ENCODE measurements around the gene USP22.
"Not testable (repeated sequence)": the region's sequence is repeated elsewhere in the genome, so short reads cannot be mapped to it uniquely, and the experiment has no call there.

Gene USP22

DNA sequence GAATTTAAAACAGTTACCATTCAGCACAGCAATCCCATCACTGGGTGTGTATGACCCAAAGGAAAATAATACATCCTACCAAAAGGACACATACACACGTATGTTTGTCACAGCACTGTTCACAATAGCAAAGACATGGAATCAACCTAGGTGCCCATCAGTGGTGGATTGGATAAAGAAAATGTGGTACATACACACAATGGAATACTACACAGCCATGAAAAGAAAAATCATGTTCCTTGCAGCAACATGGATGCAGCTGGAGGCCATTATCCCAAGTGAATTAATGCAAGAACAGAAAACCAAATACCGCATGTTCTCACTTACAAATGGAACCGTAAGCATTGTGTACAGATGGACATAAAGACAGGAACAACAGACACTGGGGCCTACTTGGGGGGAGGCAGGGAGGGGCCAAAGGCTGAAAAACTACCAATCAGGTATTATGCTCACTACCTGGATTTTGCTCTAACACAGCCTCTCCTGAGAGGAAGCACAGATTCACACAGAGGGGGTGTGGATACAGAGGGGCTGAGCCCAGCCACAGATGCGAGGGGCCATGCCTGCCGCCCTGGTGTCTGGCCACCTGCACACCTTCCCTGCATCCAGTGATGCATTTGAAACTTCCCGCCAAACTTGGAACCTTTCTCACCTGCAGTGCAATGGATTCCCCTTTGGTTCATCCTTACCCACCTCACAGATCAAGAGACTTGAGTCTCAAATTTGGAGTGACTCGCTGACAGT, 55.9 kb downstream of the USP22 start:
- DNase-seq: no peak

DNA sequence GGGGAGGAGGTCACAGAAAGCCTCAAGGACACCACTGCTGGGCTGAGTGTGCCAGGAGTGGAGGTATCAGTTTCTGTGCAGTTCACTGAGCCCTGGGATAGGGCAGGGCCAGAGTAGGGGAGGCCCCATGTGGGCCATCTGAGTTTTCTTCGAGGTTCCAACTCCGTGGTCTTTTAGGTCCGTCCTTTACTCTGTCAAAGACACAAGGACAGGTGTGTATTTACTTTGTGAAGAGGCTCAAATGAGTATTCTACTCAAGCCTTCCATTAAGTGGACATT, 59.5 kb downstream of the USP22 start:
- no peak for DNase-seq

DNA sequence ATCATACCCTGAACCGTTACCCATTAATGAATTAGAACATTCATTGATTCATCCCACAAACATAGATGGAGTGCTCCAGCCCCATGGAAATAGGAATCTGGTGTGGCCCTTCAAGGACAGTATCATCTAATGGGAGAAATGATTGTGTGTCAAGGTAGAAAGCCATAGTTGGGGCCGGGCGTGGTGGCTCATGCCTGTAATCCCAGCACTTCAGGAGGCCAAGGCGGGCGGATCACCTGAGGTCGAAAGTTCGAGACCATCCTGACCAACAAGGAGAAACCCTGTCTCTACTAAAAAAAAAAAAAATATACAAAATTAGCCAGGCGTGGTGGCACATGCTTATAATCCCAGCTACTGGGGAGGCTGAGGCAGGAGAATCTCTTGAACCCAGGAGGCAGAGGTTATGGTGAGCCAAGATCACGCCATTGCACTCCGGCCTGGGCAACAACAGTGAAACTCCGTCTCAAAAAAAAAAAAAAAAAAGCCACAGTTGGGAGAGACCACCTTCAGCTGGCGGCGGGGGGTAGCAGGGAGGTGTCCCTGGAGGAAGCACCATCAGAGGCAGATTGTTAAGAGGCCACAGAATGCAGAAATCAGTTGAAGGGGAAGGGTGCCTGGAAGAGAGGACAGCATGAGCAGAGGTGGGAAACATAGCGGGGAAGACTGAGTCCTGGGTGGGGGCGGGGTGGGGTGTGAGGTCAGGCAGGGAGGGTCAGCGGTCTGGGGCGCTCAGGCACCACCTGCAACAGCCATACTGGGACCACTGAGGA, 60.0 kb downstream of the USP22 start:
- no peak for DNase-seq

DNA sequence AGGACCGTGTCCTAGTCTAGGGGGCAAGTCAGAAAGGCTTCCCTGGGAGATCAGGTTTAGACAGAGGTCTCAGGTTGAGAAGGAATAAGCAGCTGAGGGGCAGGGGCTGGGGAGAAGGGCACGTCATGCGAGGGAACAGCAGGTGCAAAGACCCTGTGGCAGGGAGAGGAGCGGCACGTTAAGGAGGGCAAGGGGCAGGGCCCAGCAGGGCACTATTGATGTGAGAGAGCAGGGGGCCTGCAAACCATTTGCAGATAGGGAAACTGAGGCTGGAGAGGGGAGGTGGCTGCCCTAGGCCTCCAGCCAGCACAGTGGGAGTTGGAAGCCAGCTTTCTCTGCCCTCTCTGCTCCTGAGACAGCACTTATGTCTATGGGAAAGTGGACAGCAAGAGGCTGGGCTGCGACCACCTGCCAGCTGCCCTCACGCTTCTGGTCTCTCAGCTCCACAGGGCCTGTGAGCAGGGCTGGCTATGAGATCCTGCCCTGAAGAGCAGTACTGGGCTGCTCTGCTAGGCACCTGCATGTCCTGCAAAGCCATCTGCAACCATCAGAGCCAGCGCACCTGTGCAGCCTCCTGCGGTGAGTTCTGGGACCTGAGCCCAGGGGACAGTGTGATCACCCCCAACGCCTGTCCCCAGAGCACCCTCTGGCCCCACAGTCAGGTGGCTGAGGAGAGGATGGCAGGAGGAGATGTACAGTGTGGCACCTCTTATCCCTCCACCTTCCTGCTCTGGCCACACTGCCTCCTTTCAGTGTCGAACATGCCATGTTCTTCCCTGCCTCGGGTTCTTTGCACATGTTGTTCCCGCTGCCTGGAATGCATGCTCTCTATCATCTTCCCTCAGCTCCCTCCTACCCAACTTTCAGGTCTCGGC, 61.5 kb downstream of the USP22 start:
- no peak for DNase-seq

DNA sequence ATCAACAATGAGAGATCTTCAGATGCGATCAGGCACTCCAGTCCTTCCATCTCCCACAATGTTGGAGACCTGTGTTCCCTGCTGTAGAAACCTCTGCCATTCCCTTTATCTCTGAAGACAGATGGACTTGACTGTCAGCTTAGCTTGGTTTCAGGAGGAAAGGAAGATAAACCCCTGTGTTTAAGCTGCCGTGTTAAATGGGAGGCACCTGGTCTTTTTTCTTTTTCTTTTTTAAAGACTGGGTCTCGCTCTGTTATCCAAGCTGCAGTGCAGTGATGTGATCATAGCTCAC, 63.1 kb downstream of the USP22 start:
- DNase-seq: no peak

DNA sequence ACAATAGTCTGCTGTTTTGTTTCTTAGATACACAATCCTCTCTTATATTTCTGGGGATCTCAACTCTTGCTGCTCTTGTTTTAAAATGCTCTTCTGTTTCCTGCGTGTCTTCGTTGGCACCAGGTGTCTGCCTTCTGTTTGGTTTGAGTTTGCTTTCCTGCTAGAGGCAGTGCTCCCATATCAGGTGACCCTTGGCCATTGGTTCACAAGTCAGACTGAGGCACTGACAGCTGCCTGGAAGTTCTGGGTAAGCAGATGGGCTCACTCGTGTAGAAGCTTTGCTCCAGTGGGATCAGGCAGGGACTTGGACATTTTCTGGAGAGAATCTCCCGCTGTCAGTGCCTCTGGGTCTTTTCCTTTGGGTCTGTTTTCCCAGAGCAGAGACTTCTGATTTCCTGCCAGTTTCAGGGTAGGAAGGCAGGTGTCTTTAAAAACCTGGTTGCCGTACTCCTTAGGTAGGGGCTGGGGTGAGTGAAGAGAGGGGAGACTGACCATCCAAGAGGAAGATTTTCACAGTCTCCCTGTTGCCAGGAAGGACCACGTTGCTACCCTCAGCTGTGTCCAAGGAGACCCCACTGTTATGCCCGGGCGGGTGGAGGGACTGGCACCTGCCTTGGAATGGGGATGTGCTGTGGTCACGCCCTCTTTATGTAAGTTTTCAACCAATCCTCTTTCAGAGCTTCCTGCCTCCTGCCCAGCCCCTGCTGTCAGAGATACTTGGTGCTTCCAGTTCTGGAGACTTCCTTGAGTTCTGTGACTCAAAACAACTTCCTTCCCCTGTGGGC, 63.6 kb downstream of the USP22 start:
- DNase-seq: not testable (repeated sequence)

DNA sequence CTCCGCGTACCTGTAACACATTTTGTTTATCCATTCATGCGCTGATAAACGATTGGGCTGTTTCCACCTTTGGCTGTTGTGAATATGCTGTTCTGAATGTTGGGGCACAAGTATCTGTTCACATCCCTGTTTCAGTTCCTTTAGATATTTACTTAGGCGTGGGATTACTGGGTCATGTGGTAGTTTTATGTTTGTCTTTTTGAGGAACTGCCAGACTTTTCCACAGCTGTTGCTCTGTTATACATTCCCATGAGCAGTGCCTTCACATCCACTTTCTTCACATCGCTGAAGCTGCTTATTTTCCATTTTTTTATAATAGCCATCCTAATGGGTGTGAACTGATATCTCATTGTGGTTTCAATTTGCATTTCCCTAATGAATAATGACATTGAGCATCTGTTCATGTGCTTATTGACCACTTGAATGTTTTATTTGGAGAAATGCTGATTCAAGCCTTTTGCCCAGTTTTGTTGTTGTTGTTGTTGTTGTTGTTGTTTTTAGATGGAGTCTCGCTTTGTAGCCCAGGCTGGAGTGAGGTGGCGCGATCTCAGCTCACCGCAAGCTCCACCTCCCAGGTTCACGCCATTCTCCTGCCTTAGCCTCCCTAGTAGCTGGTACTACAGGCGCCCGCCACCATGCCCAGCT, 65.1 kb downstream of the USP22 start:
- not testable (repeated sequence) for DNase-seq

DNA sequence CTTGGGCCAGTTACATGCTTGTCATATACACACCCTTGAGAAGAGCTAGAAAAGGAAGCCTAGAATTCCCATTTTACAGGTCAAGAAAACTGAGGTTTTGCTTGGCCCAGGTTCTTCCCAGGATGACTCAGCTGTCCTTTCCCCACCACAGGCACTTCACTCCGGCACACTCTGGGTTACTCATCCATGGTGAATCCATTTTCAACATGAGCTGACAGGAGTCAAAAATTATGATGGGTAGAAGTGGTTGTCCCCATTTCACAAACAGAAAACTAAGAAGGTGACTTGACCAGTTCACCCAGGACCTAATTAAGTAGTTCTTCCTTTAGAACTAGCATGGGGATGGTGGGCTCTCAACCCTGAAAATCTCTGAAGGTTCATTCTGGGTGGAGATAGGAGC, 67.2 kb downstream of the USP22 start:
- DNase-seq: no peak

DNA sequence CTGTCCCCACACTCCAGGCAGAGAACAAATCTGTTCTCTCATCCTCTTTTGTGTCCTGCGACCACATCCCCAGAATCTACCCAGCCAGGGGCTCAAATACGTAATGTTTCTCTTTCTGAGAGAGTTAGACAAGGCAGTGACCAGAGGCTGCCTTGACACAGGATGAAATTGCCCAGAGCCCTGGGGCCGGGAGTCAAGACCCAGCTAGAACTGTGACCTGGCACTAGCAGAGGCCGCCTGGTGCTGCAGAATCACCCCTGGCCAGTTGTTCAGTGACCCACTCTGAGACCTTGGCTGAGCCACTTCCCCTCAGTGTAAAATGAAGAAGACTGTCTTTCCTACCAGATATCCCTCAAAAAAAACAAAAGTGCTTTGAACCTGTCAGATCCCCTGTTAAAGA, 72.5 kb downstream of the USP22 start:
- DNase-seq: no peak

DNA sequence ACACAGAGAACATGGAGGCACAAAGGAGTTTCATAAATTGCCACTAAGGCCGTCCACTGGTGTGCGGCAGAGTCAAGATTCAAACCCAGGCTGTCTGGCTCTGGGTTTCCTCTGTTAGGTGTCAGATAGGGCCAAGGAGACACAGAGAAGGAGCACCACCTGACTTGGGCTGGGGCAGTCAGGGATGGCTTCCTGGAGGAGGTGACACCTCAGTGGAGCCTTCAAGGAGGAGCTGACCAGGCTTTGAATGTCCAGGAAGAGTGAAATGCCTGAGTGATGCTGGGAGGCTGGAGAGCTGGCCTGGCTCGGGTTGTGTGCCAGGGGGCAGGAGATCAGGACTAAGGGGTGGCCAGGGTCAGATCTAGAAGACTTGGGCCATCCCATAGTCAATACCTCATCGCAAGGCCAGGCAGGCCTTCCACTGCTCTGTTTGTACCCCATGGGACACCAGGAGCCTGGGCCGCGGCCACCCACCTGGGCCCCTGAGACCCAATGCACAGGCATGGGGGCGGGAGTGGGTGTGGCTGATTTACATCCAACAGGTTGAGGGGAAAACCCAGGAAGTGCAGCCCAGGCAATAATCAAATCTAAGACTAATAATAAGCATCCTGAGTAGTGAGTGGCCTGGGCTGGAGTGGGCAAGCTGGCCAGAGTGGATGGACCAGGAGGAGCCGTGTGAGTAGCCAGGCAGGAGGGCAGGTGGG, 73.7 kb downstream of the USP22 start:
- no peak for DNase-seq

DNA sequence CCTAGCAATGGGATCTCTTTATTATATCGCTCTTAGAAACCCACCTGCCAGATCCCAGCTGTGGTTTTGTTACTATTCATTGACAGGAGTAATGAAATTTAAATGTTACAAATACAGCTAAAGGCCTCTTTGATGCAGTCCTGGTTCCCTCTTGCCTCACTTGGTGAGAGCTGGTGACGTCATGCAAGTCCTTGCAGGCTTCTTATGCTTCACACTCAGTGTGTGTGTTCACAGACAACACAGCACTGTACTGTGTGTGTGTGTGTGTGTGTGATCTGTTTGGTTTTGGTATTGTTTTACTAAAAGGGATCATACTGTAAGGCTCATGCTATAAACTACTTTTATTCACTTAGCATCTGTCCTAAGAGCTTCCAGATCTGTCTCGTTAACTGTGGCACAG, 75.0 kb downstream of the USP22 start:
- DNase-seq: no peak

DNA sequence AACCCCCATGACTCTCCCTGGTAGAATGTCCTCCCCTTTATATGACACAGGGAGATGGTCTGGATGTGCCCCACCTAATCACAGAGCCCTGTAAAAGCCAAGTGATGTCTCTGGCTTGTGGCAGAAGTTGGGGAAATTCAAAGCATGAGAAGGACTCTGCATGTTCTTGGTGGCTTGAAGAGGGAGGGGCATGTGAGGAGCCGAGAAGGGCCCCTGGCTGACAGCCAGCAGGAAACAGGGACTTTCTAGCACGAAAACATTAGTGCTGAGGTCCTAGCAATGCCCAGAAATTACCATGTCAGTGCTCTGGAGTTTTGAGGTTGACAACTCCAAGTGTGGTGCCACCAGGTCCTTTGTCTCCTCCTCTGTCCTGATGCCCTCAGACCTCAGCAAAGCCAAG, 75.9 kb downstream of the USP22 start:
- no peak for DNase-seq

DNA sequence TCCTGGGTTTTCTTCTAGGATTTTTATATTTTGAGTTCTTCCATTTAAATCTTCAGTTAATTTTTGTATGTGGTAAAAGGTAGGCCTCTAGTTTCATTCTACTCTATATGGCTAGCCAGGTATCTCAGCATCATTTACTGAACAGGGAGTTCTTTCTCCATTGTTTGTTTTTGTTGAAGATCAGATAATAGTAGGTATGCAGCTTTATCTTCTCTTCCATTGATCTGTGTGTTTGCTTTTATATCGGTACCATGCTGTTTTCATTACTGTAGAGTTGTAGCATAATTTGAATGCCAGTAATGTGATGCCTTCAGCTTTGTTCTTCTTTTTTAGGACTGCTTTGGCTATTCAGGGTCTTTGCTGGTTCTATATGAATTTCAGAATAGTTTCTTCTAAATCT, 77.3 kb downstream of the USP22 start:
- no peak for DNase-seq

DNA sequence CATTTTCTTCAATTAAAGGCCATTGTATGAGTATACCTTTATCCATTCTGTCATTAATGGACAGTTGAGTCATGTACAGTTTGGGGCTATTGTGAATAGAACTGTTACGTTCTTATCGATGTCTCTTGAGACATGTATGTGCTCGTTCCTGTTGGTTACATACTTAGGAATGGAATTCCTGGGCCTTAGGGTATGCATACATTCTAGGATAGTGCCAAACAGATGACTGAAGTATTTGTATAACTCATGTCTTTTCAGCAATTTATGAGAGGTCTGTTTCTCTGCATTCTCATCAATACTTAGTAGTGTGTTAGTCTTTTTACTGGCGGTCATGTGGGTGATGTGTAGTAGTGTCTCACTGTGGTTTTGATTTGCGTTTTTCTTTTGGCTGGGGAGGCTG, 81.2 kb downstream of the USP22 start:
- no peak for DNase-seq

DNA sequence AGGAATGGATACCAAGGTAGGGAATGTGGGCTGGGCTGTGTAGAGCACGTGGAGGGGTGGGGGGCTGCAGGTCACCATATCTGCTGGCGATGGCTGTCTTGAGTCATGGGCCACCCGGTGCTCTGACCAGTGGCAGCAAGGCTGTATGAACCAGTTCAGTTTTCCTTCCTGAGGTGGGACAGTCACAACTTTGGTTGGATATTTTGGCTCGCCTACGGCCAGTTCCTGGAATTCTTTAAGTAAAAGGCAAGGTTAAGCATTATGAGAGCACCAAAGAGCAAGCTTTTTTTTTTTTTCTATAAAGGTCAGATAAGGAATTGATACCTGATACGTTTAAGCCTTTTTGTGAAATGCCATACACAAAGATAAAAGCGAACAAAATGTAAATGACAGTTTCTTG, 81.9 kb downstream of the USP22 start:
- DNase-seq: no peak

DNA sequence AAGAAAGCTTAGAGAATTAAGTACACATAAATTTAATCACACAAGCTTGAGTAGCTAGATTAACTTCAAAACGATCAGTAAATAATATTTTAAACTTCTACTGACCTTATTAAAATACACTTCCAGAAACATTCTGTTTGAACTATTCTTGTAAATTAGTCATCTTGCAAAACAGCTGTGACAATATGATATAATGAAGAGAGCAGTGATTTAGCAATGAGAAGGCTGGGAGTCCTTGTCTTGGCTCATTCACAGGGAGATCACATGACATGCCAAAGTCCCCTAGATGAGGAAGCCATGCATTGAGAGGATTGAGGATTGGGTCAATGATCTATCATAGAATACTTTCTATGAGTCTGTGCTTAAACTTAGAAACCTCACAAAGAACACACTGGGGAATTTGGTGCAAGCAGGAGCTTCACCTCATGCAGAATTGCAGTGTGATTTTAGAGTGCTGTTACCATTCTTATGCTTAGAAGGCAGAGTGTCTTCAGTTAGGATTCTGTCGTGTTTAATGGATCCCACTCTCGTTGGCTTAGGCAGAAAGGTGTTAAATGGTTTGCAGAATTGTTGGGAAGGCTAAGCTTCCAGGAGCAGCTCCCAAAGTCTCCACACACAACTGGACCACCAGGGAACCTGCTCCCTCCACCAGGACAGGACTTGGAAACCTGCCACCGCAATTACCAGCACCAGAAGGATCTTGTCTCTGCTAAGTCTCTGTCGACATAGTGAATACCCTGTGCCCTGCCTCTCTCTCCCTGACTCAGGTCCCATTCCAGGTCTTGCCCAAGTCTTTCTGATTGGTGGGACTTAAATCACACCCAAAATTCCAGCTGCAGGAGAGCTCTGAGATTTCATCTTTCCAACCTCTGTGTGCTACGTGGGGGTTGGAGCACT, 87.1 kb downstream of the USP22 start:
- no peak for DNase-seq

DNA sequence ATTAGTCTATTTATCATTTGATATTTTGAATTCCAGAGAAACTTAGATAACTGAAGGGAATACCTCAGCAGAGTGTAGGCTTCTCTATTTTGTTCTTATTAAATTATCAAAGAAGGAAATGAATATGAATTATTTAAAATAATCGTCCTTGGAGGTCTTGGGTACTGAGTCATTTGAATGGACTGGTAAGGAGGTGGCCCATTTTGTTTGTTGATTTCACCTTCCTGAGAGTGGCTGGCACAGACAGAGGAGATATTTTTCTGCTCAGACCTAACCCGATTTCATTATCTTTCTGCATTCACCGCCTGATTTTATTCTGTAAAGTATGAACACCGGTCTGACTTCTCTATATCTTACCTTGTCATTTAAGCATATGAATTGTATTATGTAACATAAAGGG, 88.0 kb downstream of the USP22 start:
- no peak for DNase-seq

DNA sequence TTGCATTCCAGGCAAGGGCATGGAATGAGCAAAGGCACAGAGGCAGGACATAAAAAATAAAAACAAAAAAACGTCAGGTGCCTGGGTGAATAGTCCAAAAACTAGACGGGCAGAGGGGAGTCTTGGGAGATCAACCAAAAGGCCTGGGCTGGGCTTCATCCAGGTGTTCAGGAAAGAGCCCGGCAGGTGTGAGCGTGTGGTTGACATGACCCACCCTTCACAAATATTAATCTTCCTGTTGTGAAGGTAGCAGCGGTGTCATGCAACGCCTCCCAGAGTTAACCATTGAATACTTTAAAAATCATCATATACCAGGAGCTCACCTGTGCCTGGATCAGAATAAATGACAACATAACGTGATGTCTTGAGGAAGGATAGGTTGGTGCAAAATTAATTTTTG, 90.6 kb downstream of the USP22 start:
- no peak for DNase-seq

All from activated T-cell treated with anti-CD3 and anti-CD28 coated beads for 4 hours (primary cell).